Measurements from ENCODE around the gene KLHDC8B. TPM values are rescaled to one million over a fixed set of nuclear protein-coding genes. Genes with fewer than 3 reads are reported as not detected.
"Not testable (repeated sequence)": the region's sequence is repeated elsewhere in the genome, so short reads cannot be mapped to it uniquely, and the experiment has no call there.

KLHDC8B gene
- total RNA-seq, 1 donor from 2014 or later: 36.5 TPM

DNA sequence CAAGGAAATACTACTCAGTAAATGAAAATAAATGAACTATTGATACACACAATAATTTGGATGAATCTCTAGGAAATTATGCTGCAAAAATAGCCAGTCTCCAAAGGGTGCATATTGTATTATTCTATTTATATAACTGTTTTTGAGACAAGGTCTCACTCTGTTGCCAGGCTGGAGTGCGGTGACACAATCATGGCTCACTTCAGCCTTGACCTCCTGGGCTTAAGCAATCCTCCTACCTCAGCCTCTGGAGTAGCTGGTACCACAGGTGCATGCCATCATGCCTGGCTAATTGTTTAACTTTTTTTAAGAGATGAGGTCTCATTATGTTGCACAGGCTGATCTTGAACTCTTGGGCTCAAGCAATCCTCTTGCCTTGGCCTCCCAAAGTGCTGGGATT, 12.5 kb downstream of the KLHDC8B start:
- no peak for DNase-seq (ENCODE audit: low spot score)

DNA sequence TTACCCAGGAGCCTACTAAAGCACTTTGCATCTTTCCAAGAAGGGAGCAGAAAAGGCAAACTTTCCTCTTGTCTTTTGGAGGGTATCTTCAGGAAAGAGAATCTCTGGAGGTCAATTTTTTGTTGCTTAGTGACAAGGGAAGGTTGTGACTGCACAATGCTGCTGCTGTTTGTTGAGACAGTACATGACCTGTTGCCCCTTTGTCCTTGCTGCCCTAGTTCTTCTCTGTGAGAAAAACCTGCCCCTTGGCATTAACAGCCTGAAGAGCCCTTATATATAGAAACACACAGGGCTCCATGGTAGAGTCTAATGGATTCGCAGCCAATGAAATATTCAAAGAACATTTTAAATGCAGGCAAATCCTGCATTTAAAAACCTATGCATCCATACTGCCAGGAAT, 20.3 kb downstream of the KLHDC8B start:
- no peak for DNase-seq (ENCODE audit: low spot score)

DNA sequence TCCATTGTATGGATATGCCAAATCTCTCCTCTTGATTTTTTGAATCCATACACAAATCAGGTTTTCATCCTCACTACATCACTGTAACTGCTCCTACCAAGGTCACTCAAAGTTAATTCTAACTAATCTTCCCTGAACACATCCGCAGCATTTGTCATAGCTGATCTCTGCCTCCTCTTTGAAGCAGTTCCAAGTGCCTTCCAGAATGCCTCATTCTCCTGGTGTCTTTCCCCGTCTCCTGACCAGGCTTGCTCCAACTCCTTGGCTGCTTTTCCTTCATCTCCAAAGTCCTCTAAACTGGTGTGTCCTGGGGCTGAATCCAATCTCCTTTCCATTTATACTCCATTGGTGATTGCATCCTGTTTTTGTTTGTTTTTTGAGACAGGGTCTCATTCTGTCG, 26.8 kb downstream of the KLHDC8B start:
- no peak for DNase-seq (ENCODE audit: low spot score)

DNA sequence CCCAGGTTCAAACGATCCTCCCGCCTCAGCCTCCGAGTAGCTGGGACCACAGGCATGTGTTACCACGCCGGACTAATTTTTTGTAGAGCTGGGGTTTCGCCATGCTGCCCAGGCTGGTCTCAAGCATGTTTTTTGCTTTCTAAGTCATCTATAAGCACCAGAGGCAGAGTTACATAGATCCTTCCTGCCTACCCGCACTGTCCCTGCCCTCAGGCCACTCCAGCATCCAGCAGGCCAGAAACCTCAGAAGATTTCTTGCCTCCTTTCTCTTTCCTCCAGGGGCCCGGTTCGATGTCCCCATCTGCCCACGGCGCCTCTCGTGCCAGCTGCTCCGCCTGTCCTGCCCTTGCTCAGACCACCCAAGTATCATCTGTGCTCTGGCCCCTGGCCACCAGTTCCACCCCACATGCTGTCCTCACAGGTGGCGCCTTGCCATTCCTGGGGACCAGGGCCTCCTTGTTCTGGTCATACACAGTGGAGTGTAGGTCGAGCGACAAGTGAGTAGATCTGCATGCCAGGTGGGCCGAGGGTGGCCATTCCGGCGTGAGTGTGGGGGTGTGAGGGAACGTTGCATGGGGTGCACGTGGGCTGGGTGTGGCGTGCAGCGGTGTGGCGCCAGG, 27.3 kb downstream of the KLHDC8B start:
- no peak for DNase-seq (ENCODE audit: low spot score)

DNA sequence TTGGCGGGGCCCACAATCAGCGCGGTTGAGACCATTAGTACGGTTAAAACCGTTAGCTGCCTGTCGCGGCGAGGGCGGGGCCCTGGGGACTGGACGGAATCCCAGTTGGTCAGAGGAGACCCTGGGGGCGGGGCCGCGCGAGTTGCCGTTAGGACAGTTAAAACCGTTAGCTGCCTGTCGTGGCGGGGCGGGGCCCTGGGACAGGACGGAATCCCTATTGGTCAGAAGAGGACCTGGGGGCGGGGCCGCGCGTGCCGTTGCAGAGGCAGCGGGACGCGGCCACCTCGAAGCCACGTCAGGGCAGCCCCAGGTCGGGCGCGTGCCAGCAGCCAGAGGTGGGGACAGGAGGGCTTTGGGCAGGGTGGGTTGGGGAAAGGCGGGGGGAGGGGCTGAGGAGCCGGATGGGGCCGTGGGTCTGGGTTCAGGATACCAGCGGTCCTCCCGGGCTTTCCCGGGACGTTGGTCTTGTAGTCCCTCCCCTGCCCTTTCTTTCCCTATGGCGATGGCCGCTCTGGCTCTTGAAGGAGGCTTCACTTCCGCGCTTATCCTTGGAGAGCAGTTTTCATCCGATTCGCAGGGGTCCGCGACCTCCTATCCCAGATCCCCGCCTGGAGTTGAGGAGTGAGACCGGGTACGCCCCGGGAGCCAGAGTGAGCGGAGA, 28.0 kb downstream of the KLHDC8B start:
- DNase-seq (ENCODE audit: low spot score): peak; percentile 87

DNA sequence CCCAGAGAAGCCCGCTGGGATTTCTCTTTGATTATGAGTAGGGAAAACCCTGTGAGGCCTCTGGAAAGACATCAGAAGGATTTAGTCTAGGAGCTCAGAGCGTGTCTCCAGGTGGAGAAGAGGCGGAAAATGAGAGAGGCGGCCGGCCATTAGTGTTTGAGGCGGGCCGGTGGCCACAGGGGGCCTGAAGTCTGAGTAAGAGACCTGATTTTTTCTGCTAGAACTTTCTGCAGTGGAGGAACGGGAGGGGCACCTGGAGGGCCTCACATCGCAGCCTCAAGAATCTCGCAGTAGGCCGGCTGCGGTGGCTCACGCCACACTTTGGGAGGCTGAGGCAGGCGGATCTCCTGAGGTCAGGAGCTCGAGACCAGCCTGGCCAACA, 28.5 kb downstream of the KLHDC8B start:
- no peak for DNase-seq (ENCODE audit: low spot score)

DNA sequence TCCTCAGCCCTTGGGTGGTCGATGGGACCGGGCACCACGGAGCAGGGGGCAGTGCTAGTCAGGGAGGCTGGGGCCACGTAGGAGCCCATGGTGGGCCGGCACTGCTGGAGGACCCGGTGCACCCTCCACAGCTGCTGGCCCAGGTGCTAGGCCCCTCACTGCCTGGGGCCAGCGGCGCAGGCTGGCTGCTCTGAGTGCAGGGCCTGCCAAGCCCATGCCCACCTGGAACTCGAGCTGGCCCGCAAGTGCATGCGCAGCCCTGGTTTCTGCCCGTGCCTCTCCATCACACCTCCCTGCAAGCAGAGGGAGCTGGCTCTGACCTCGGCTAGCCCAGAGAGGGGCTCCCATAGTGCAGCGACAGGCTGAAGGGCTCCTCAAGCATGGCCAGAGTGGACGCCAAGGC, 42.1 kb downstream of the KLHDC8B start:
- no peak for DNase-seq (ENCODE audit: low spot score)

DNA sequence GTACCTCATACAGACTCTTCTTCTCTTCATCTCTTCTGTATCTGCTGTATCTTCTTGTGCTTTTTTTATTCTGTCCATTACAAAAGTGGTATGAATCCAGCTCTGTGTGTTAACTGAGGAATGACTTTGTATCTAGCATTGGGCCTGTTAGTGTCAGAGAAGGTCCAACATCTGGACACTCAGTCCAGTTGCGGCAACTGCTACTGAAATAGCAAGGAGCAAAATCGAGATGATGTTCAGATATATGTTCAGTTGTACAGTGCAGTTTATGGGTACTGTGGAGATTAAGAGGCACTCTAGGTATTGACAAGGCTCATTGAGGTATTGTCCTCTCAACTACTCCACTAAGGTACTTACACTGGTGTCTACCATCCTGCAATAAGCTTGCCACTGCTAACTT, 42.6 kb downstream of the KLHDC8B start:
- no peak for DNase-seq (ENCODE audit: low spot score)

DNA sequence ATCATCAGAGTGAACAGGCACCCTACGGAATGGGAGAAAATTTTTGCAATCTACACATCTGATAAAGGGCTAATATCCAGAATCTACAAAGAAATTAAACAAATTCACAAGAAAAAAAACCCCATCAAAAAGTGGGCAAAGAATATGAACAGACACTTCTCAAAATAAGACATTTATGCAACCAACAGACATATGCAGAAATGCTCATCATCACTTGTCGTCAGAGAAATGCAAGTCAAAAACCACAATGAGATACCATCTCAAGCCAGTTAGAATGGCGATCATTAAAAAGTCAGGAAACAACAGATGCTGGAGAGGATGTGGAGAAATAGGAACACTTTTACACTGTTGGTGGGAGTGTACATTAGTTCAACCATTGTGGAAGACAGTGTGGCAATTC, 45.3 kb downstream of the KLHDC8B start:
- not testable (repeated sequence) for DNase-seq (ENCODE audit: low spot score)

DNA sequence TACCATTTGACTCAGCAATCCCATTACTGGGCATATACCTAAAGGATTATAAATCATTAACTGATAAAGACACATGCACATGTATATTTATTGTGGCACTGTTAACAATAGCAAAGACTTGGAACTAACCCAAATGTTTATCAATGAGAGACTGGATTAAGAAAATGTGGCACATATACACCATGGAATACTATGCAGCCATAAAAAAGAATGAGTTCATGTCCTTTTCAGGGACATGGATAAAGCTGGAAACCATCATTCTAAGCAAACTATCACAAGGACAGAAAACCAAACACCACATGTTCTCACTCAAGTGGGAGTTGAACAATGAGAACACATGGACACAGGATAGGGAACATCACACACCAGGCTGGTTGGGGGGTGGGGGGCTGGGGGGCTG, 45.7 kb downstream of the KLHDC8B start:
- not testable (repeated sequence) for DNase-seq (ENCODE audit: low spot score)

DNA sequence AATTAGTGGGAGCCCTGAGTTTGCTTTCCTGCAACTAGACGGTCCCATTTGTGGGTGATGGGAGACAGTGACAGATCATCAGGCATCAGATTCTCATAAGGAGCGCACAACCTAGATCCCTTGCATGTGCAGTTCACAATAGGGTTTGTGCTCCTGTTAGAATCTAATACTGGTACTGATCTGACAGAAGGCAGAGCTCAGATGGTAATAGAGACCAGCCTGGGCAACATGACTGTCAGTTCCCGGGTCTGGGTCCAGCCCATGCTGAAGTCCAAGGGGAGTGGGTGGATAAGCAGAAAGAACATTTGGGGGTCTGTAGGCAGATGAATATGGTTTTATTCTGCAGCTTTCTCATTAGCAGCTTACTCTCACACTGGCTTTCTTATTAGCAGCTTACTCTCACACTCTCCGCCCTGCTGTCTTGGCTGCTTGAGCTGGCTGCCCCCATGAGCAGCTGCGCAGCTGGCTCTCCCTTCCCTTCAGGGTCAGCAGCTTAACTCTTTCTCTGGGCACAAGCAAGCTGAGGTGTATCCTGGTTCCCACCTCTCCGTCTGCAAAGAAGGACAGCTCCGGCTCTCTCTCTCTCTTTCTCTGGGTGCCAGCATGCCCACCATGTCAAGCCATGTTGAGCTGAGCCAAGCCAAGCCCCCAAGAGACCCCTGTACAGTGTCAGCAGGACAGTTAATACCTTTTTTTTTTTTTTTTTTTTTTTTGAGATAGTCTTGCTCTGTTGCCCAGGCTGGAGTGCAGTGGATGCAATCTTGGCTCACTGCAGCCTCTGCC, 46.5 kb downstream of the KLHDC8B start:
- no peak for DNase-seq (ENCODE audit: low spot score)

DNA sequence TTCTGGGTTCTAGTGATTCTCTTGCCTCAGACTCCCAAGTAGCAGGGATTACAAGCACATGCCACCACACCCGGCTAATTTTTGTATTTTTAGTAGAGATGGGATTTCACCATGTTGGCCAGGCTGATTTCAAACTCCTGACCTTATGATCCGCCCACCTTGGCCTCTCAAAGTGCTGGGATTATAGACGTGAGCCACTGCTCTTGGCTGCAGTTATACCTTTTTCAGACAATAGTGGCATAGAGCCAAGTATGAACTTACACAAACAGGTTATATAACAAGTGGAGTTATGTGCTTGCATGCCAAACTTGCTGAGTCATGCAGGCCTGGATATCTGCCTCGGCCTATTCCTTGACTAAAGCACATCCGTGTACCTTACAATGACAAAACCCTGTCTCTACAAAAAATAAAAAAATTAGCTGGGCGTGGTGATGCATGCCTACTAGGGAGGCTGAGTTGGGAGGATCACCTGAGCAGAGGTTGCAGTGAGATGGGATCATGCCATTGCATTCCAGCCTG, 47.1 kb downstream of the KLHDC8B start:
- peak; percentile 85 for DNase-seq (ENCODE audit: low spot score)

DNA sequence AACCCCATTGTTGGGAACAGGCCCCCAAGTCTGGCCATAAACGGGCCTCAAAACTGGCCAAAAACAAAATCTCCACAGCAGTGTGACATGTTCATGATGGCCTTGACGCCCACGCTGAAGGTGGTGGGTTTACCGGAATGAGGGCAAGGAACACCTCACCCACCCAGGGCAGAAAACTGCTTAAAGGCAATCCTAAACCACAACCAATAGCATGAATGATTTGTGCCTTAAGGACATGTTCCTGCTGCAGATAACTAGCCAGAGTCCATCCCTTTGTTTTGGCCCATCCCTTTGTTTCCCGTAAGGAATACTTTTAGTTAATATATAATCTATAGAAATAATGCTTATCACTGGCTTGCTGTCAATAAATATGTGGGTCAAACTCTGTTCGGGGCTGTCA, 47.7 kb downstream of the KLHDC8B start:
- no peak for DNase-seq (ENCODE audit: low spot score)

DNA sequence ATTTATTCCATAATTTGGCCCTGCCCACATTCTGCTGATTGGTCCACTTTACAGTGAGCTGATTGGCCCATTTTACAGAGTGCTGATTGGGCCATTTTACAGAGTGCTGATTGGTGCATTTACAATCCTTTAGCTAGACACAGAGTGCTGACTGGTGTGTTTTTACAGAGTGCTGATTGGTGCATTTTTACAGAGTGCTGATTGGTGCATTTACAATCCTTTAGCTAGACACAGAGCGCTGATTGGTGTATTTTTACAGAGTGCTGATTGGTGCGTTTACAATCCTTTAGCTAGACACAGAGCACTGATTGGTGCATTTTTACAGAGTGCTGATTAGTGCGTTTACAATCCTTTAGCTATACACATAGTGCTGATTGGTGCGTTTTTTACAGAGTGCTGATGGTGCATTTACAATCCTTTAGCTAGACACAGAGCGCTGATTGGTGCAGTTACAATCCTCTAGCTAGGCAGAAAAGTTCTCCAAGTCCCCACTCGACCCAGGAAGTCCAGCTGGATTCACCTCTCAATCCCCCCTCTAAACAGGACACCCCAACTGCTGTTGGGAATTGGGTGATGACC, 49.7 kb downstream of the KLHDC8B start:
- not testable (repeated sequence) for DNase-seq (ENCODE audit: low spot score)

DNA sequence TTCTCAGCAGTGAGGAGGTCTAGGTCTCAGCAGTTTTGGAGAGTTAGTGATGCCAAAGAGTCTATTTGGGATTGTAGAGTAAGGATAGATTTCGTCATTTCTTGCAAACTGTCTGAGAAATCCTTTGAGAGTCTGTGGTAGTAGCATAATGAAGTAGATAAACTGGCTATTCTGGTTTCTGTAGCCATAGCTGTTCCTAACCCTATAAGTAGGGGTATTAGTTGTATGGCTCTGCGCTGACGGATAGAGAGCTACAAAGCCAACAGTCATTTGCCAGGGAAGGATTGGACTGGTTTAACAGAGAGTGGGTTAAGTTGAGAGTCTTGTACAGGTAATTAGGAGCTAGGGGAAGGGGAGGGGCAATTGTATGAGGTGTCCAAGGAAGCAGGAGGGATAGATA, 50.6 kb downstream of the KLHDC8B start:
- no peak for DNase-seq (ENCODE audit: low spot score)

Other genes starting within 250 kb of the KLHDC8B start
- gene P4HTM, start 181.4 kb upstream of the KLHDC8B start, total RNA-seq: 47.2 TPM
- gene WDR6, start 164.2 kb upstream of the KLHDC8B start, total RNA-seq: 210 TPM
- 37.0 TPM for gene DALRD3, start 153.0 kb upstream of the KLHDC8B start, total RNA-seq
- 122 TPM for gene NDUFAF3, start 149.5 kb upstream of the KLHDC8B start, total RNA-seq
- gene IMPDH2, start 142.2 kb upstream of the KLHDC8B start, total RNA-seq: 268 TPM
- 131 TPM for gene QRICH1, start 77.5 kb upstream of the KLHDC8B start, total RNA-seq
- gene QARS1, start 66.8 kb upstream of the KLHDC8B start, total RNA-seq: 355 TPM
- gene USP19, start 50.8 kb upstream of the KLHDC8B start, total RNA-seq: 69.3 TPM
- gene LAMB2, start 38.5 kb upstream of the KLHDC8B start, total RNA-seq: 311 TPM
- 32.1 TPM for gene CCDC71, start 5.3 kb upstream of the KLHDC8B start, total RNA-seq
- 8.9 TPM for gene C3orf62, start 105.6 kb downstream of the KLHDC8B start, total RNA-seq
- 93.3 TPM for gene USP4, start 168.5 kb downstream of the KLHDC8B start, total RNA-seq
- 270 TPM for gene GPX1, start 186.8 kb downstream of the KLHDC8B start, total RNA-seq
- 379 TPM for gene RHOA, start 240.4 kb downstream of the KLHDC8B start, total RNA-seq
- 37.1 TPM for gene TCTA, start 240.8 kb downstream of the KLHDC8B start, total RNA-seq

All from ureter (tissue), 1 donor.